Raji (cell line): ENCODE measurements around the gene SELENON.

Source experiments
- POLR2A ChIP-seq: IDR thresholded peaks from 2 replicates; pipeline ENCODE4 v1.6.1; 2011; ENCODE audit warnings: low read depth, low read length, control low read depth; ENCODE audit not compliant: insufficient read depth

Gene SELENON

GRCh38 chr1:25809929-25810328 lies 9.9 kb downstream of the SELENON start:
- no peak for TF ChIP-seq POLR2A

GRCh38 chr1:25810341-25811299 lies 10.6 kb downstream of the SELENON start:
- TF ChIP-seq POLR2A = no peak

GRCh38 chr1:25811384-25812082 lies 11.5 kb downstream of the SELENON start:
- no peak for TF ChIP-seq POLR2A

- TF ChIP-seq POLR2A = no peak
Observed at GRCh38 chr1:25813071-25813733, 13.2 kb downstream of the SELENON start.

GRCh38 chr1:25813734-25814471 lies 13.9 kb downstream of the SELENON start:
- no peak for TF ChIP-seq POLR2A

- no peak for TF ChIP-seq POLR2A
Observed at GRCh38 chr1:25814549-25815087, 14.6 kb downstream of the SELENON start.

- no peak for TF ChIP-seq POLR2A
Observed at GRCh38 chr1:25815208-25816111, 15.5 kb downstream of the SELENON start.

- TF ChIP-seq POLR2A = no peak
Observed at GRCh38 chr1:25816112-25816718, 16.2 kb downstream of the SELENON start.

- no peak for TF ChIP-seq POLR2A
Observed at GRCh38 chr1:25817840-25818501, 18.0 kb downstream of the SELENON start.

GRCh38 chr1:25818569-25818968 lies 18.6 kb downstream of the SELENON start:
- TF ChIP-seq POLR2A = no peak

- TF ChIP-seq POLR2A = peak; percentile 97
Observed at GRCh38 chr1:25819491-25820246, 19.7 kb downstream of the SELENON start, which contains the start of gene MTFR1L. Gene MTFR1L, plus strand, starts transcription at chr1:25819954. Its CDS starts 3,151 bp downstream, at chr1:25823105.

- peak; percentile 71 for TF ChIP-seq POLR2A
Observed at GRCh38 chr1:25820247-25821111, 20.5 kb downstream of the SELENON start.
